ENCODE data around the gene PDZD2.

PDZD2 gene

DNA sequence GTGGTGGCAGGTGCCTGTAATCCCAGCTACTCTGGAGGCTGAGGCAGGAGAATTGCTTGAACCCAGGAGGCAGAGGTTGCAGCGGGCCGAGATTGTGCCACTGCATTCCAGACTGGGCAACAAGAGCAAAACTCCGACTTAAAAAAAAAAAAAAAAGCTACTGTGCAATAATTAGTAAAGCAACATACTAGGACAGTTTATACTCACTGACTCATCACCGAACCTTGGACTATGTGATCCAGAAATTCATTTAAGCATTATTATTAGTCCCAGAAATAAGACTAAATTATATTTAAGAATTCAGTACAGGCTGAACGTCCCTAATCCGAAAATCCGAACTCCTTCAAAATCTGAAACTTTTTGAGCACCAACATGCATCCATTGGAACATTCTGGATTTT is 497.4 kb downstream of the PDZD2 start:
- H3K36me3 Mint-ChIP-seq (ENCODE audit: low read depth), result peaks cover 22% of the 10 kb centered on the region
- no peak overlapping the region for H3K27ac Mint-ChIP-seq

GRCh38 chr5:32138839-32139493 is 500.0 kb downstream of the PDZD2 start:
- Mint-ChIP-seq H3K27ac (peak overlapping the region; percentile 2), H3K36me3 (ENCODE audit: low read depth) (peaks cover 18% of the 10 kb centered on the region), H3K9me3 (no peaks in the 10 kb centered on the region), H3K4me1 (ENCODE audit: low read depth) (peaks cover 18% of the 10 kb centered on the region), H3K27me3 (ENCODE audit: low read depth) (no peaks in the 10 kb centered on the region), H3K4me3 (no peak overlapping the region)

More for the DNA sequence above, 497.4 kb downstream of the PDZD2 start:
- H3K4me3 Mint-ChIP-seq, result no peak overlapping the region
- H3K4me1 Mint-ChIP-seq (ENCODE audit: low read depth), result peaks cover 24% of the 10 kb centered on the region
- no peaks in the 10 kb centered on the region for H3K9me3 Mint-ChIP-seq
- no peaks in the 10 kb centered on the region for H3K27me3 Mint-ChIP-seq (ENCODE audit: low read depth)

DNA sequence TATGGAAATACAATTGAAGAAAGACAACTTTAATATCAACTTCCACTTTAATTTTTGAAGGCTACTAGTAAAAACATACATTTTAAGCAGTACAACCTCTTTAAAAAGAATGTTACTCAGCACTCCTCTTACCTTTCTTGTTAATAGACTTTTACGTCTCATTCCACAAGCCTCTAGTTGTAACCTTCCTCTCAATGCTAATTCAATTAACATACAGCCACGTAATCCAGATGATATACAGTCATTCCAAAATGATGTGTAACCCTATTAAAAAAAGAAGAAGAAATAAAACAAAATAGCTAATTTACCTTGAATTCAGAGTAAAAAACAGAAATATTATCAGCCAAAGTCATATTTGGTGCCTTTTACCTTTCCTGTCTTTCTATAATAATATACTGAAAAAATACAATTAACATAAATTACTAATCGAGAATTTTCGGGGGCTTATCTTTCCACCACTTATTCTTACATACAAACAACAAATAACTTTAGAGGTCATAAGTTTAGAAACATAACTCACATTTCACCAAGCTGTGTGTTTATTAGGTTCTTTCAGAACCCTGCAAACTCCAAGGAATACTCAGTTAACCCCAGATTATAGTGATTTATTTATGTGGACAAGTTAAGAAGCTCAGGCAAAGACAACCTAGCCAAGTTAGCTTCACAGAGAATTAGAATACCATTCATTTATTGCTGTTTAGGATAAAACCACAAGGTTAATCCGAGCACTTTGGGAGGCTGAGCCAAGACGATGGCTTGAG is 504.9 kb downstream of the PDZD2 start:
- Mint-ChIP-seq H3K36me3 (ENCODE audit: low read depth) (peaks cover 16% of the 10 kb centered on the region), H3K4me3 (no peak overlapping the region), H3K27me3 (ENCODE audit: low read depth) (no peaks in the 10 kb centered on the region), H3K9me3 (no peaks in the 10 kb centered on the region), H3K27ac (no peak overlapping the region), H3K4me1 (ENCODE audit: low read depth) (peaks cover 20% of the 10 kb centered on the region)

DNA sequence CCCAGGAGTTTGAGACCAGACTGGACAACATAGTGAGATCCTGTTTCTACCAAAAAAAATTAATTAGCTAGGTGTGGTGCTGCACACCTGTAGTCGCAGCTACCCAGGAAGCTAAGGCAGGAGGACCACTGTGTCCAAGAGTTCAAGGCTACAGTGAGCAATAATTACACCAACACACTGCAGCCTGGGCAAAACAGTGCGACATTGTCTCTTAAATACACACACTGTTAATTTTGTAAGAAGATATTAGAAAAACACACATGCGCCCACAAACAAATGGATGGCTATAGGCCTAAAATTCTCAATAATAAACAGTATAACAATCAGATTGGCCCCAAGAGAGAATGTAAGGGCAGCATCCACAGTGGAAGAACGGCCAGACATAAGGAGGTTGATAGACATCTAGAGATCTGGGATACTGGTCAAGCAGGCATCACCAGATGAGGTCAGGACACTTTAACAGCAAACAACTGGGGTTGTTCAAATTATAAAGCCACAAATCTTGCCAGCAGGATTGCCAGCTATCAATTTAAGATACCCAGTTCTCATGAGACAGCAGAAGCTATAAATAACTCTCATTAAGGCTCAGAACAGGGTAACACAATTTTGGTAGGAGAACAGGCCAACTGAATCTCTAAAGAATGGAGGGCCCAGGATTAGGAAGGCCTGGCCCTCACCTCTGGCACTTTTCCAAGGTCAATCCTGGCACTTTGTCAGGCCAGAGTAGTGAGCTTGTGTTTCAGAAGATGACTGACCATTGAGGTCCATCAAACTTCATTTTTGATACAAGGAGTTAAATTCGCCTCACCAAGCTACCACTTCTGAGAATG is 505.7 kb downstream of the PDZD2 start:
- peaks cover 10% of the 10 kb centered on the region for H3K36me3 Mint-ChIP-seq (ENCODE audit: low read depth)
- no peak overlapping the region for H3K27ac Mint-ChIP-seq
- H3K4me1 Mint-ChIP-seq (ENCODE audit: low read depth), result peaks cover 19% of the 10 kb centered on the region

GRCh38 chr5:32145378-32145777 is 506.4 kb downstream of the PDZD2 start:
- Mint-ChIP-seq H3K36me3 (ENCODE audit: low read depth) (peaks cover 6% of the 10 kb centered on the region), H3K27ac (no peak overlapping the region), H3K27me3 (ENCODE audit: low read depth) (no peaks in the 10 kb centered on the region)

More for the DNA sequence above, 505.7 kb downstream of the PDZD2 start:
- H3K4me3 Mint-ChIP-seq, result no peak overlapping the region
- H3K27me3 Mint-ChIP-seq (ENCODE audit: low read depth), result no peaks in the 10 kb centered on the region
- H3K9me3 Mint-ChIP-seq, result no peaks in the 10 kb centered on the region

DNA sequence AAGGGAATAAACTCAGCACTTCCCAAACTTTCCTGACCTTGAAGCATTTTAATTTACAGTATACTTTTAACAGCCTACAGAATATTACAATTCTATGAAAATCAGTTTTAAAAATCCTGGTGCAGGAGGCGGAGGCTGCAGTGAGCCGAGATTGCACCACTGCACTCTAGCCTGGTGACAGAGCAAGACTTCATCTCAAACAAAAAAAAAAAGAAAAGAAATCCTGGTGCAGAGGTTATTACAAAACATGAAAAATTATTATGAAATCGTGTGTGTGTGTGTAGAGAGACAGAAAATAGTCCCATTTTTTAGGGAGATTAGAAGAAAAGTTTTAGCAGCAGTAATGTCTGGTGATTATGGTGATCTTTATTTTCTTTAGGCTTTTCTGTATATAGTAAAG is 508.3 kb downstream of the PDZD2 start:
- Mint-ChIP-seq H3K27me3 (ENCODE audit: low read depth) (no peaks in the 10 kb centered on the region), H3K36me3 (ENCODE audit: low read depth) (peaks cover 10% of the 10 kb centered on the region), H3K27ac (no peak overlapping the region), H3K9me3 (no peaks in the 10 kb centered on the region), H3K4me3 (no peak overlapping the region), H3K4me1 (ENCODE audit: low read depth) (peaks cover 23% of the 10 kb centered on the region)

More at GRCh38 chr5:32145378-32145777, 506.4 kb downstream of the PDZD2 start:
- H3K9me3 Mint-ChIP-seq, result no peaks in the 10 kb centered on the region
- no peak overlapping the region for H3K4me3 Mint-ChIP-seq
- peaks cover 17% of the 10 kb centered on the region for H3K4me1 Mint-ChIP-seq (ENCODE audit: low read depth)

DNA sequence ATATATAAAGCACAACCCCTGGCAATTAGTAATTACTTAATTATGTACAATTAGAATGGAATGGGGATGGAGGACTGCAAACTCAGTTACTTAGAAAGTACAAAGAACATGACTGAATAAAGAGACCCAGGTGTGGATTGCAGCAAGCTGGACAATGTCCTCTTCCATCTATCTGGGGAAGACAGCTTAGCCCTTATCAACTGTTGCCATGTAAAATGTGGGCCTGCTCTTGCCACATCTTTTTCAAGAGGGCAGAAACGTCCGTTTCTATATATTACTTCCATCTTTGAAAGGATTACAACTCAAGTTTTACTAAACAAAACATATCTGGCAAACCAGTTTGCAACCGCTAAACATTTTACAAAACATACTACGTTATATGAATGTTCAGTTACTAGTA is 509.0 kb downstream of the PDZD2 start:
- Mint-ChIP-seq H3K27ac (no peak overlapping the region), H3K27me3 (ENCODE audit: low read depth) (no peaks in the 10 kb centered on the region), H3K4me3 (no peak overlapping the region), H3K36me3 (ENCODE audit: low read depth) (peaks cover 10% of the 10 kb centered on the region), H3K9me3 (no peaks in the 10 kb centered on the region), H3K4me1 (ENCODE audit: low read depth) (peaks cover 23% of the 10 kb centered on the region)

GRCh38 chr5:32150366-32150765 is 511.4 kb downstream of the PDZD2 start:
- Mint-ChIP-seq H3K36me3 (ENCODE audit: low read depth) (peaks cover 10% of the 10 kb centered on the region), H3K27me3 (ENCODE audit: low read depth) (no peaks in the 10 kb centered on the region), H3K9me3 (no peaks in the 10 kb centered on the region), H3K27ac (no peak overlapping the region), H3K4me1 (ENCODE audit: low read depth) (peaks cover 29% of the 10 kb centered on the region), H3K4me3 (no peak overlapping the region)

- H3K4me1 Mint-ChIP-seq (ENCODE audit: low read depth), result peaks cover 25% of the 10 kb centered on the region
- H3K9me3 Mint-ChIP-seq, result no peaks in the 10 kb centered on the region
- no peak overlapping the region for H3K4me3 Mint-ChIP-seq
- H3K27ac Mint-ChIP-seq, result no peak overlapping the region
- H3K36me3 Mint-ChIP-seq (ENCODE audit: low read depth), result peaks cover 10% of the 10 kb centered on the region
- no peaks in the 10 kb centered on the region for H3K27me3 Mint-ChIP-seq (ENCODE audit: low read depth)
Observed at GRCh38 chr5:32151198-32151597, 512.3 kb downstream of the PDZD2 start.

DNA sequence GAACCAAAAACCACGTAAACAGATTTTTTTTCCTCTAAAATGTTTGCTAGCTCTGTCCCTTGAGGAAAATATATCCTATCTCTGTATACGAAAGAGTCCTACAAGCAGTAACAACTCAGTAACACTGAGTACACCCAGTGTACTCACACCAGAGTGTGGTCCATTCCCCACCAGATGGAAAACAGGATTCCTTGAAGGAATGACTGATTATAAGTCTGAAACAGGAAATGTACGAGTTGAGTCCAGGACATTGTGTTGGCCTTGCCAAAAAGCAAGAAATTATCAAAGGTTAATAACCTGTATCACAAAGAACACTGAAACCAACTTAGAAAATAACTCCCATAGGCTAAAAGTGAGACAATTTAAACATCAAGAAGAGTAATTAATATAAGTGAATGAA is 514.8 kb downstream of the PDZD2 start:
- Mint-ChIP-seq H3K27me3 (ENCODE audit: low read depth) (no peaks in the 10 kb centered on the region), H3K4me3 (no peak overlapping the region), H3K4me1 (ENCODE audit: low read depth) (peaks cover 22% of the 10 kb centered on the region), H3K36me3 (ENCODE audit: low read depth) (peaks cover 6% of the 10 kb centered on the region), H3K27ac (no peak overlapping the region), H3K9me3 (no peaks in the 10 kb centered on the region)

- H3K4me1 Mint-ChIP-seq (ENCODE audit: low read depth), result peaks cover 15% of the 10 kb centered on the region
- H3K4me3 Mint-ChIP-seq, result no peak overlapping the region
- H3K27ac Mint-ChIP-seq, result no peak overlapping the region
- no peaks in the 10 kb centered on the region for H3K9me3 Mint-ChIP-seq
- H3K27me3 Mint-ChIP-seq (ENCODE audit: low read depth), result no peaks in the 10 kb centered on the region
- peaks cover 6% of the 10 kb centered on the region for H3K36me3 Mint-ChIP-seq (ENCODE audit: low read depth)
Observed at GRCh38 chr5:32155211-32155610, 516.3 kb downstream of the PDZD2 start.

- Mint-ChIP-seq H3K27ac (no peak overlapping the region), H3K36me3 (ENCODE audit: low read depth) (peaks cover 4% of the 10 kb centered on the region), H3K27me3 (ENCODE audit: low read depth) (no peaks in the 10 kb centered on the region), H3K4me1 (ENCODE audit: low read depth) (peaks cover 17% of the 10 kb centered on the region), H3K9me3 (no peaks in the 10 kb centered on the region), H3K4me3 (no peak overlapping the region)
Observed at GRCh38 chr5:32156635-32157034, 517.7 kb downstream of the PDZD2 start.

DNA sequence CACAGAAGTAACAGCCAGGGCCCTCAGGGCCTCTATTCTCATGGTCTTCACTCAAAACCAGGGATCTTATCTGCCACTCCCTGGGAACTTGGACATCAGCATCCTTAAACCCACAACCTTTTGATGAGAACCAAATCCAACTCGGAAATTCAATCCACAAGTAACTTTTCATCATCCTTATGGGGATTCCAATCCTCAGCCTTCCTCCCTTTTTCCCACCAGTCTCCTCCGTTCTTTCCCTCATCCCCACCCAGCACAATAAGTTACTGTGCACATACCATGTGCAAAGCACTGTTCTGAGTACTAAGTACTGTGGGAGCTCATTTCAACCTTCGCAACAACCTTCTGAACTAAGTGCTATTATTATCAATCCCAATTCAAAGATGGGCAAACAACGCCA is 518.1 kb downstream of the PDZD2 start:
- no peak overlapping the region for H3K4me3 Mint-ChIP-seq
- no peak overlapping the region for H3K27ac Mint-ChIP-seq
- no peaks in the 10 kb centered on the region for H3K27me3 Mint-ChIP-seq (ENCODE audit: low read depth)
- peaks cover 16% of the 10 kb centered on the region for H3K4me1 Mint-ChIP-seq (ENCODE audit: low read depth)
- H3K36me3 Mint-ChIP-seq (ENCODE audit: low read depth), result peaks cover 2% of the 10 kb centered on the region
- no peaks in the 10 kb centered on the region for H3K9me3 Mint-ChIP-seq

DNA sequence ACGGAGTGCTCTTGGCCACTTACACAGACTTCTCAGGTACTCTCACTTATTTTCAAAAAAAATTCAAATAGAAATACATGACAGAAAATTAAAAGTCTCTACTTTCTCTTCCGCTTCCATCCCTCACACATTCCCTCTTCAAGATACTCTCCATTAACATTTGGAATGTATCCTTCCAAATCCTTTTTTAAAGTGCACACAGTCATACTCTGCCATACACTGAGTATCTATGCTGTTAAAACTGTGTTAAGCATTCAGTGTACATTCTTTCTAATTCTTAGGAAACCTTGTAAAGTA is 519.7 kb downstream of the PDZD2 start:
- no peaks in the 10 kb centered on the region for H3K9me3 Mint-ChIP-seq
- H3K27me3 Mint-ChIP-seq (ENCODE audit: low read depth), result no peaks in the 10 kb centered on the region
- H3K4me3 Mint-ChIP-seq, result no peak overlapping the region
- H3K36me3 Mint-ChIP-seq (ENCODE audit: low read depth), result peaks cover 2% of the 10 kb centered on the region
- peaks cover 14% of the 10 kb centered on the region for H3K4me1 Mint-ChIP-seq (ENCODE audit: low read depth)
- H3K27ac Mint-ChIP-seq, result no peak overlapping the region
